ENCODE data around the gene CNBP. TPM values are rescaled to one million over a fixed set of nuclear protein-coding genes. Genes with fewer than 3 reads are reported as not detected.
"Not testable (repeated sequence)": the region's sequence is repeated elsewhere in the genome, so short reads cannot be mapped to it uniquely, and the experiment has no call there.

The CNBP gene
- total RNA-seq, 2 experiments from 2014 or later, result 453 to 454 TPM

DNA sequence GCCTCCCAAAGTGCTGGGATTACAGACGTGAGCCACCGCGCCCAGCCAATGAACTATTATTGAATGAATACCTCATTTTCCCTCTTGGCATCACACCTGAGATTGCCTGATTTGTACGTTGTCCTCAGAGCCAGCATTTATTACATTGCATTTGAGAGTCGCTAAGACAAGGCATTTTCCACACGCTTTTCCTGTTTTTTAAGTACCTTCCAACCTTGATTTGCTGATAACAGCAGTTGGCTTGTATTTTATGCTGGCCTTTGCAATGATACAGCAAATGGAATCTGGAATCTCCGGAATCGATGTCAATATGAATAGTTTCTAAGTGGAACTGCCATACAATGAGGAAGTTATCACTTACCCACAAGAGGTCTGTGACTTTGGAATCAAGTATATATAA is 15.7 kb upstream of the CNBP start:
- CTCF ChIA-PET, result no interaction called here
- Mint-ChIP-seq H3K4me1 (ENCODE audit: low read depth) (peaks cover 8% of the 10 kb centered on the region), H3K9me3 (no peaks in the 10 kb centered on the region)

DNA sequence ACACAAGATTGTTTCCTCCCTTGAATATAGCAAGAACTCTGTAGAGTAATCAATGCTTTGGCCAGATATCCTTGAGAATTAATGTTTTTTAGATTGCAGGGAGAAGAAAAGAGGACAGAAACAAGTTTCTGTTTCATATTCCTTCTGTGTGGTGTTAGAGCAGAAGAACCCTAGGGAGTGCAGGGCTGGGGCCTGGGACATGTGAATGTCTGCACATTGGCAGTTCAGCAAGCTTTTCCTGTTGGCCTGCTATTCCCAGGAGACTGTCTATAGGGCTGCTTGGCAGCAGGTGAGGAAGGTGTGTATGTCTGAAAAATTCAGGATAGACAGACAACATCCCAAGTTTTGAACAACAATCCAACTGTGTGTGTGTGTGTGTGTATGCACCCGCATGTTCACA is 13.6 kb upstream of the CNBP start:
- Mint-ChIP-seq H3K4me3 (no peak overlapping the region), H3K4me1 (ENCODE audit: low read depth) (peaks cover 8% of the 10 kb centered on the region), H3K36me3 (ENCODE audit: low read depth) (no peaks in the 10 kb centered on the region), H3K27me3 (no peaks in the 10 kb centered on the region), H3K27ac (no peak overlapping the region), H3K9me3 (no peaks in the 10 kb centered on the region)
- CTCF ChIA-PET, result interaction anchor here (1.1 kb wide), 1 partner anchor 12 kb away, joined by 3 read pairs; no protein-coding TSS in a partner anchor
- no peak for TF ChIP-seq CTCF (IDR thresholded peaks at IDR 0.05)
- POLR2A ChIA-PET, result interaction anchor here (1.0 kb wide), 1 partner anchor 48 kb away, joined by 3 read pairs; no protein-coding TSS in a partner anchor
- intact Hi-C loops (cut with micrococcal nuclease), result no loop called here
- no peak for ATAC-seq
- no peak for DNase-seq

More for the DNA sequence above, 15.7 kb upstream of the CNBP start:
- Mint-ChIP-seq H3K36me3 (ENCODE audit: low read depth) (no peaks in the 10 kb centered on the region), H3K27me3 (no peaks in the 10 kb centered on the region), H3K4me3 (no peak overlapping the region), H3K27ac (no peak overlapping the region)
- no peak for DNase-seq
- TF ChIP-seq CTCF (IDR thresholded peaks at IDR 0.05), result no peak
- POLR2A ChIA-PET, result no interaction called here
- intact Hi-C loops (cut with micrococcal nuclease), result no loop called here
- ATAC-seq, result no peak

- TF ChIP-seq CTCF (IDR thresholded peaks at IDR 0.05), result no peak
- Mint-ChIP-seq H3K36me3 (ENCODE audit: low read depth) (no peaks in the 10 kb centered on the region), H3K27ac (no peak overlapping the region), H3K4me1 (ENCODE audit: low read depth) (peaks cover 8% of the 10 kb centered on the region), H3K27me3 (no peaks in the 10 kb centered on the region), H3K9me3 (no peaks in the 10 kb centered on the region), H3K4me3 (no peak overlapping the region)
- ChIA-PET CTCF (interaction anchor here (1.1 to 1.7 kb wide), 3 partner anchors 11 to 227 kb away, joined by 3 to 7 read pairs (median 4); no protein-coding TSS in a partner anchor), POLR2A (interaction anchor here (0.9 to 1.3 kb wide), 3 partner anchors 13 to 49 kb away, joined by 3 to 4 read pairs (median 3); partner anchors contain the start of gene CNBP)
- intact Hi-C loops (cut with micrococcal nuclease), result no loop called here
- DNase-seq (no peak), ATAC-seq (no peak)
Observed at GRCh38 chr3:129196601-129197000, 12.9 kb upstream of the CNBP start.

- Mint-ChIP-seq H3K27me3 (no peaks in the 10 kb centered on the region), H3K27ac (no peak overlapping the region), H3K36me3 (ENCODE audit: low read depth) (no peaks in the 10 kb centered on the region), H3K4me1 (ENCODE audit: low read depth) (peaks cover 8% of the 10 kb centered on the region), H3K4me3 (no peak overlapping the region), H3K9me3 (no peaks in the 10 kb centered on the region)
- intact Hi-C loops (cut with micrococcal nuclease), result no loop called here
- no peak for DNase-seq
- POLR2A ChIA-PET, result interaction anchor here (0.9 to 1.3 kb wide), 2 partner anchors 12 to 34 kb away, joined by 3 to 4 read pairs; partner anchors contain the start of gene CNBP
- TF ChIP-seq CTCF (IDR thresholded peaks at IDR 0.05), result no peak
- peak; percentile 49 for ATAC-seq
- CTCF ChIA-PET, result interaction anchor here (1.3 to 1.7 kb wide), 2 partner anchors 50 to 226 kb away, joined by 4 to 7 read pairs; no protein-coding TSS in a partner anchor
Observed at GRCh38 chr3:129195731-129196256, 12.1 kb upstream of the CNBP start.

DNA sequence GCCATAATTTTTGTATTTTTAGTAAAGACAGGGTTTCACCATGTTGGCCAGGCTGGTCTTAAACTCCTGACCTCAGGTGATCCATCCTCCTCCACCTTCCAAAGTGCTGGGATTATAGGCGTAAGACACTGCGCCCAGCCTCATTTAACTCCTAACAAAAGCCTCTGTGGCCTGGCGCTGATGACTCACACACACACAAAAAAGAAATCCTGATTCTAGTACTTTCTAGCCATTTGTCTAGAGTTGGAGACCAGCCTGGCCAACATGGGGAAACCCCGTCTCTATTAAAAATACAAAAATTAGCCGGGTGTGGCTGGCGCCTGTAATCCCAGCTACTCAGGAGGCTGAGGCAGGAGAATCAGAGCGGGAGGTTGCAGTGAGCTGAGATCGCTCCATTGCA is 6.1 kb upstream of the CNBP start:
- H3K4me1 Mint-ChIP-seq (ENCODE audit: low read depth); H3K27me3 Mint-ChIP-seq; H3K4me3 Mint-ChIP-seq; H3K9me3 Mint-ChIP-seq; H3K27ac Mint-ChIP-seq; intact Hi-C loops (cut with micrococcal nuclease); POLR2A ChIA-PET; H3K36me3 Mint-ChIP-seq (ENCODE audit: low read depth); DNase-seq; ATAC-seq: not testable (repeated sequence)
- CTCF ChIA-PET, result interaction anchor here (1.0 kb wide), 1 partner anchor 56 kb away, joined by 5 read pairs; no protein-coding TSS in a partner anchor
